Neuronal stem cell (in vitro differentiated cells): ENCODE measurements around the gene TINAGL1.

Source experiments
- DNase-seq: peaks from one replicate; pipeline ENCODE4 v3.0.0-alpha.2; 2013; ENCODE audit warnings: low spot score
- H2AFZ ChIP-seq: one replicate; pipeline ENCODE4 v1.6.1; 2013; ENCODE audit warnings: mild to moderate bottlenecking, low read length, inconsistent platforms
- H2AK5ac ChIP-seq: 2 replicates; pipeline ENCODE4 v1.6.1; 2013; ENCODE audit warnings: low read depth, mild to moderate bottlenecking, inconsistent platforms, low read length, moderate library complexity, mixed read lengths
- H2BK120ac ChIP-seq: 2 replicates; pipeline ENCODE4 v1.6.1; 2013; ENCODE audit warnings: low read depth, mild to moderate bottlenecking, inconsistent platforms, low read length, moderate library complexity, mixed read lengths
- H2BK12ac ChIP-seq: one replicate; pipeline ENCODE4 v1.6.1; 2013; ENCODE audit warnings: low read length, inconsistent platforms
- H2BK15ac ChIP-seq: 2 replicates; pipeline ENCODE4 v1.6.1; 2013; ENCODE audit warnings: mild to moderate bottlenecking, low read length, inconsistent platforms, mixed read lengths
- H2BK5ac ChIP-seq: one replicate; pipeline ENCODE4 v1.6.1; 2013; ENCODE audit warnings: inconsistent platforms, mild to moderate bottlenecking, low read length, moderate library complexity
- H3K14ac ChIP-seq: one replicate; pipeline ENCODE4 v1.6.1; 2013; ENCODE audit warnings: low read length, inconsistent platforms
- H3K18ac ChIP-seq: 2 replicates; pipeline ENCODE4 v1.6.1; 2013; ENCODE audit warnings: low read length, inconsistent platforms
- H3K23ac ChIP-seq: 2 replicates; pipeline ENCODE4 v1.6.1; 2013; ENCODE audit warnings: low read depth, mild to moderate bottlenecking, mixed read lengths, low read length, inconsistent platforms; ENCODE audit not compliant: poor library complexity
- H3K27ac ChIP-seq: replicated peaks from 3 replicates; pipeline ENCODE4 v1.5.1; 2013; ENCODE audit warnings: low read length, inconsistent platforms
- H3K27me3 ChIP-seq, 3 experiments: 2 replicates each; pipeline ENCODE4 v1.6.1; 2013; ENCODE audit warnings: low read length in 3 of 3, mild to moderate bottlenecking in 2 of 3, inconsistent platforms in 1 of 3, low read depth in 1 of 3, mixed read lengths in 1 of 3, moderate library complexity in 1 of 3; ENCODE audit not compliant: control insufficient read depth in 3 of 3, insufficient read depth in 3 of 3
- H3K36me3 ChIP-seq, 2 donors: replicated peaks in 1 of 2; 2 replicates each; pipeline ENCODE4 v1.6.1; 2013; ENCODE audit warnings: low read length in 2 of 2; ENCODE audit not compliant: control insufficient read depth in 2 of 2, insufficient read depth in 2 of 2
- H3K4ac ChIP-seq: 2 replicates; pipeline ENCODE4 v1.6.1; 2013; ENCODE audit warnings: inconsistent platforms, mild to moderate bottlenecking, low read length, moderate library complexity
- H3K4me1 ChIP-seq, 2 donors: 1 replicate in 1 of 2; 2 replicates in 1 of 2; pipeline ENCODE4 v1.6.1; 2013; ENCODE audit warnings: low read length in 2 of 2, low read depth in 1 of 2; ENCODE audit not compliant: control insufficient read depth in 2 of 2, insufficient read depth in 1 of 2
- H3K4me2 ChIP-seq: one replicate; pipeline ENCODE4 v1.6.1; 2013; ENCODE audit warnings: mild to moderate bottlenecking, low read length, inconsistent platforms; ENCODE audit not compliant: insufficient read depth, poor library complexity, severe bottlenecking
- H3K4me3 ChIP-seq, 2 donors: 2 replicates each; pipeline ENCODE4 v1.5.1; 2013; ENCODE audit warnings: low read length in 2 of 2, mild to moderate bottlenecking in 2 of 2, inconsistent platforms in 1 of 2, moderate library complexity in 1 of 2
- H3K79me1 ChIP-seq: one replicate; pipeline ENCODE4 v1.6.1; 2013; ENCODE audit warnings: low read depth, mild to moderate bottlenecking, inconsistent platforms, low read length, moderate library complexity
- H3K9ac ChIP-seq: one replicate; pipeline ENCODE4 v1.6.1; 2013; ENCODE audit warnings: mild to moderate bottlenecking, low read depth, low read length, inconsistent platforms; ENCODE audit not compliant: poor library complexity
- H3K9me3 ChIP-seq, 2 donors: replicated peaks in 1 of 2; 2 replicates each; pipeline versions ENCODE3 to v1.6.1; 2013; ENCODE audit warnings: low read length in 2 of 2, mild to moderate bottlenecking in 2 of 2, inconsistent platforms in 1 of 2, low read depth in 1 of 2, mixed read lengths in 1 of 2, moderate library complexity in 1 of 2; ENCODE audit not compliant: control insufficient read depth in 2 of 2, insufficient read depth in 1 of 2
- H4K8ac ChIP-seq: one replicate; pipeline ENCODE4 v1.6.1; 2013; ENCODE audit warnings: low read depth, mild to moderate bottlenecking, inconsistent platforms, low read length, moderate library complexity
- H4K91ac ChIP-seq: one replicate; pipeline ENCODE4 v1.6.1; 2013; ENCODE audit warnings: low read length, low read depth, mild to moderate bottlenecking, inconsistent platforms; ENCODE audit not compliant: poor library complexity
- WGBS, 2 donors: extraction: QIAGEN DNeasy Blood & Tissue Kit; methylation state at CpG; one replicate each; pipeline ENCODE4 v1.1.7; 2013; ENCODE audit warnings: missing lambda C conversion rate in 2 of 2, mixed read lengths in 1 of 2; ENCODE audit not compliant: insufficient read length in 2 of 2, insufficient replicate concordance in 1 of 2; ENCODE audit errors: extremely low coverage in 2 of 2; 5-methylcytosine and 5-hydroxymethylcytosine counted together

Gene TINAGL1

GRCh38 chr1:31627930-31628559 is 51.7 kb downstream of the TINAGL1 start:
- H3K4ac ChIP-seq, result no peak overlapping the region
- H2BK120ac ChIP-seq, result no peak overlapping the region
- no peaks in the 10 kb centered on the region for H3K27me3 ChIP-seq
- H2BK15ac ChIP-seq, result no peak overlapping the region
- H3K4me3 ChIP-seq, result peak overlapping the region in 1 of 2 donors; percentile 7
- no peak overlapping the region for H3K14ac ChIP-seq
- H3K36me3 ChIP-seq, result peaks cover 18 to 53% of the 10 kb centered on the region in 2 donors
- no peaks in the 10 kb centered on the region for H3K9me3 ChIP-seq
- H4K91ac ChIP-seq, result no peak overlapping the region
- H3K4me2 ChIP-seq, result no peak overlapping the region
- no peak overlapping the region for H2BK12ac ChIP-seq
- H2AK5ac ChIP-seq, result no peak overlapping the region
- H3K27ac ChIP-seq, result no peak overlapping the region
- no peak overlapping the region for H3K18ac ChIP-seq
- no peak overlapping the region for H2AFZ ChIP-seq
- WGBS, 2 donors, result no CpG with 5 or more reads among the region's 11 CpGs
- H2BK5ac ChIP-seq, result no peak overlapping the region
- peaks cover 8 to 14% of the 10 kb centered on the region in 2 donors for H3K4me1 ChIP-seq
- peak overlapping the region; percentile 52 for H3K23ac ChIP-seq
- H4K8ac ChIP-seq, result no peak overlapping the region
- no peak for DNase-seq
- H3K79me1 ChIP-seq, result no peaks in the 10 kb centered on the region
- no peak overlapping the region for H3K9ac ChIP-seq

GRCh38 chr1:31628931-31629556 is 52.7 kb downstream of the TINAGL1 start:
- Histone ChIP-seq H3K4ac (no peak overlapping the region), H3K4me2 (no peak overlapping the region), H3K23ac (no peak overlapping the region), H3K4me3 (no peak overlapping the region), H4K91ac (no peak overlapping the region), H3K36me3 (peaks cover 19 to 60% of the 10 kb centered on the region in 2 donors), H4K8ac (no peak overlapping the region), H3K9me3 (no peaks in the 10 kb centered on the region), H2BK5ac (no peak overlapping the region), H3K27me3 (no peaks in the 10 kb centered on the region), H3K14ac (no peak overlapping the region), H2BK12ac (no peak overlapping the region), H3K4me1 (peaks cover 8 to 14% of the 10 kb centered on the region in 2 donors), H2BK120ac (no peak overlapping the region), H2AFZ (no peak overlapping the region), H3K27ac (no peak overlapping the region), H2BK15ac (no peak overlapping the region), H2AK5ac (no peak overlapping the region), H3K79me1 (no peaks in the 10 kb centered on the region), H3K18ac (no peak overlapping the region), H3K9ac (no peak overlapping the region)
- DNase-seq, result no peak
- no CpG with 5 or more reads among the region's 6 CpGs for WGBS, 2 donors

DNA sequence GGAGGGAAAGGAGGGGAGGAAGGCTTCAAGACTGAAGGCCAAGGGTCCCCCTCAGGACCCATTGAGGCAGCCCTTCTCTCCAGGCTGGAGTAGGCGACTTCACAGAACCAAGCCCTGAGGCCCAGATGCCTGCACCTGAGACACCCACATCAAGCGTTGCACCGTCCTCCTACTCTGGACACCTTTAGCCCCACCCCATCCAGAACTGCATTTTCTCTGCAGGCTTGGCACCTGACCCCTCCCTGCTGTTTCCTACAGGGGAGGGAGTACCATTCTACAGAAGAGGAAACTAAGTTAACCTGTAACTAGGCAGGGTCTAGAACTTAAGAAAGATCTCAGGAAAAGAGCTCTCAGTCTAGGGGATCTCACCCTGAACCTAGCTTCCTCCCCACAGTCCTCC is 56.3 kb downstream of the TINAGL1 start:
- H3K9ac ChIP-seq, result no peak overlapping the region
- H3K4ac ChIP-seq, result no peak overlapping the region
- H3K27me3 ChIP-seq, result no peaks in the 10 kb centered on the region
- no peak overlapping the region for H3K4me2 ChIP-seq
- H4K91ac ChIP-seq, result no peak overlapping the region
- H3K23ac ChIP-seq, result no peak overlapping the region
- no peak overlapping the region for H3K18ac ChIP-seq
- whole genome bisulfite sequencing, 2 donors, result no CpG with 5 or more reads among the region's 3 CpGs
- peaks cover 0 to 7% of the 10 kb centered on the region in 2 donors for H3K4me1 ChIP-seq
- no peak for DNase-seq
- no peak overlapping the region for H2BK15ac ChIP-seq
- H3K14ac ChIP-seq, result no peak overlapping the region
- no peak overlapping the region for H2BK5ac ChIP-seq
- H3K36me3 ChIP-seq, result peaks cover 18 to 73% of the 10 kb centered on the region in 2 donors
- no peak overlapping the region for H3K4me3 ChIP-seq
- H3K27ac ChIP-seq, result no peak overlapping the region
- no peak overlapping the region for H4K8ac ChIP-seq
- H3K9me3 ChIP-seq, result no peaks in the 10 kb centered on the region
- H2BK12ac ChIP-seq, result no peak overlapping the region
- no peak overlapping the region for H2AFZ ChIP-seq
- H2AK5ac ChIP-seq, result no peak overlapping the region
- H2BK120ac ChIP-seq, result no peak overlapping the region
- no peaks in the 10 kb centered on the region for H3K79me1 ChIP-seq

GRCh38 chr1:31633117-31633516 is 56.8 kb downstream of the TINAGL1 start:
- H3K36me3 ChIP-seq, result peaks cover 18 to 69% of the 10 kb centered on the region in 2 donors
- H3K18ac ChIP-seq, result no peak overlapping the region
- H3K27ac ChIP-seq, result no peak overlapping the region
- H3K27me3 ChIP-seq, result no peaks in the 10 kb centered on the region
- H3K9ac ChIP-seq, result no peak overlapping the region
- no peak overlapping the region for H2BK12ac ChIP-seq
- H3K4me2 ChIP-seq, result no peak overlapping the region
- H3K14ac ChIP-seq, result no peak overlapping the region
- H4K8ac ChIP-seq, result no peak overlapping the region
- no peak overlapping the region for H3K23ac ChIP-seq
- H2AFZ ChIP-seq, result no peak overlapping the region
- no peak overlapping the region for H2AK5ac ChIP-seq
- H3K4ac ChIP-seq, result no peak overlapping the region
- no peak overlapping the region for H2BK15ac ChIP-seq
- H4K91ac ChIP-seq, result no peak overlapping the region
- no peak for DNase-seq
- H2BK5ac ChIP-seq, result no peak overlapping the region
- no CpG with 5 or more reads among the region's 4 CpGs for WGBS, 2 donors
- peaks cover 0 to 6% of the 10 kb centered on the region in 2 donors for H3K4me1 ChIP-seq
- no peak overlapping the region for H2BK120ac ChIP-seq
- no peaks in the 10 kb centered on the region for H3K79me1 ChIP-seq
- H3K9me3 ChIP-seq, result no peaks in the 10 kb centered on the region
- H3K4me3 ChIP-seq, result no peak overlapping the region
